HG03039 (cell line): ENCODE measurements around the gene USH1C.

Experiments used
- ATAC-seq: cut with Tn5 transposase; IDR thresholded peaks from one replicate; pipeline ENCODE4 v1.9.1; 2021; ENCODE audit warnings: mild to moderate bottlenecking, moderate library complexity; ENCODE audit not compliant: unreplicated experiment

USH1C gene

GRCh38 chr11:17443926-17444690, 100.1 kb downstream of the USH1C start:
- no peak for ATAC-seq
